HCT116 (cell line): ENCODE results near the gene TTLL9. TPM values are rescaled to one million over a fixed set of nuclear protein-coding genes. Genes with fewer than 3 reads are reported as not detected.

Experiments used
- ATAC-seq: fragments of 200-7000 bp; cut with Tn5 transposase; 2 replicates; pipeline ENCODE4 v1.9.1; 2020; ENCODE audit warnings: mild to moderate bottlenecking, moderate library complexity
- BruUV-seq: library from RNA; stranded (reverse); fragments of 400-500 nt; replicated peaks from 2 replicates; lab custom pipeline; 2021; lab: Mats Ljungman, UMichigan
- CTCF ChIA-PET: fragments of 300-600 bp; sonication (Branson Sonifier 250); formaldehyde crosslinking; loops from one replicate; lab custom pipeline; 2021; ENCODE audit warnings: antibody characterized with exemption; lab: Charles Lee
- POLR2A ChIA-PET: fragments of 300-600, 350-600 bp; sonication (Branson Sonifier 250); formaldehyde crosslinking; loops from one replicate; lab custom pipeline; 2021; ENCODE audit warnings: antibody characterized with exemption; lab: Charles Lee
- RAD21 ChIA-PET, 2 experiments: fragments of 300-600 bp; sonication (Branson Sonifier 250); formaldehyde crosslinking; loops; one replicate each; lab custom pipeline; 2023; ENCODE audit warnings: low total read pairs in 2 of 2; ENCODE audit not compliant: uncharacterized antibody in 2 of 2, unreplicated experiment in 2 of 2, low non-redundant PET in 1 of 2; lab: Charles Lee
- DNase-seq: peaks from one replicate; pipeline ENCODE4 v3.0.0-alpha.2; 2010; ENCODE audit warnings: low read depth, low spot score
- H2AFZ ChIP-seq: fragments of 200-600 bp; shearing (Covaris generic), sonication (generic); 2 replicates; pipeline ENCODE4 v1.6.1; 2017; ENCODE audit warnings: low read depth, mixed run types, mixed read lengths, antibody characterized with exemption, low read length; ENCODE audit not compliant: poor library complexity, severe bottlenecking
- H3K27ac ChIP-seq: 2 replicates; pipeline ENCODE4 v1.5.1; 2012; ENCODE audit warnings: low read depth, low read length
- H3K27me3 ChIP-seq: fragments of 200-600 bp; sonication (generic); 2 replicates; pipeline ENCODE4 v1.6.1; 2016; ENCODE audit warnings: mixed run types, low read length, mixed read lengths; ENCODE audit not compliant: insufficient read depth
- H3K36me3 ChIP-seq, 2 experiments: fragments of 200-500 bp in 1 of 2; fragments of 200-600 bp in 1 of 2; sonication (Bioruptor generic) in 1 of 2; sonication (generic) in 1 of 2; 2 replicates each; pipeline versions ENCODE4 v1.5.1 to v1.6.1; 2014 to 2016; ENCODE audit warnings: low read length in 2 of 2, inconsistent platforms in 1 of 2, mixed read lengths in 1 of 2, mixed run types in 1 of 2; ENCODE audit not compliant: insufficient read depth in 2 of 2, control insufficient read depth in 1 of 2
- H3K4me1 ChIP-seq, 2 experiments: fragments of 200-600 bp in 1 of 2; sonication (generic) in 1 of 2; 2 replicates each; pipeline versions ENCODE4 v1.5.1 to v1.6.1; 2012 to 2017; ENCODE audit warnings: low read length in 2 of 2, inconsistent platforms in 1 of 2, mild to moderate bottlenecking in 1 of 2, mixed read lengths in 1 of 2, mixed run types in 1 of 2, moderate library complexity in 1 of 2; ENCODE audit not compliant: insufficient read depth in 2 of 2, control insufficient read depth in 1 of 2
- H3K4me2 ChIP-seq: fragments of 200-600 bp; sonication (generic); 2 replicates; pipeline ENCODE4 v1.6.1; 2017; ENCODE audit warnings: mixed run types, low read length, mixed read lengths
- H3K4me3 ChIP-seq, 2 experiments: fragments of 200-600 bp in 1 of 2; sonication (generic) in 1 of 2; replicated peaks in 1 of 2; 2 replicates each; pipeline ENCODE4 v1.5.1; 2011 to 2016; ENCODE audit warnings: low read length in 2 of 2, control low read depth in 1 of 2, low read depth in 1 of 2, mild to moderate bottlenecking in 1 of 2, mixed read lengths in 1 of 2, mixed run types in 1 of 2
- H3K79me2 ChIP-seq: fragments of 200-600 bp; sonication (generic); 2 replicates; pipeline ENCODE4 v1.6.1; 2017; ENCODE audit warnings: mild to moderate bottlenecking, mixed run types, low read length, moderate library complexity, mixed read lengths; ENCODE audit not compliant: insufficient read depth
- H3K9ac ChIP-seq: fragments of 200-600 bp; sonication (generic); 2 replicates; pipeline ENCODE4 v1.6.1; 2016; ENCODE audit warnings: low read length, mixed read lengths
- H3K9me2 ChIP-seq: fragments of 200-600 bp; sonication (generic), shearing (Covaris generic); 2 replicates; pipeline ENCODE4 v1.6.1; 2017; ENCODE audit warnings: mixed run types, mild to moderate bottlenecking, moderate library complexity; ENCODE audit not compliant: insufficient read depth
- H3K9me3 ChIP-seq, 2 experiments: fragments of 200-500 bp in 1 of 2; fragments of 200-600 bp in 1 of 2; sonication (Bioruptor generic) in 1 of 2; sonication (generic) in 1 of 2; 2 replicates each; pipeline ENCODE4 v1.6.1; 2014 to 2017; ENCODE audit warnings: low read length in 2 of 2, mixed read lengths in 2 of 2, inconsistent platforms in 1 of 2, low read depth in 1 of 2, mild to moderate bottlenecking in 1 of 2, mixed run types in 1 of 2, moderate library complexity in 1 of 2; ENCODE audit not compliant: control insufficient read depth in 1 of 2, insufficient read depth in 1 of 2
- H4K20me1 ChIP-seq: fragments of 200-600 bp; sonication (generic), shearing (Covaris generic); 2 replicates; pipeline ENCODE4 v1.6.1; 2017; ENCODE audit warnings: mixed run types, mild to moderate bottlenecking, moderate library complexity; ENCODE audit not compliant: insufficient read depth
- EGR1 ChIP-seq: IDR thresholded peaks from 2 replicates; pipeline ENCODE4 v1.6.1; 2012; ENCODE audit warnings: low read depth
- ELF1 ChIP-seq: IDR thresholded peaks from 2 replicates; pipeline ENCODE4 v1.6.1; 2012; ENCODE audit warnings: low read depth, borderline replicate concordance
- JUND ChIP-seq: IDR thresholded peaks from 2 replicates; pipeline ENCODE4 v1.6.1; 2012
- POLR2A ChIP-seq: IDR thresholded peaks from 2 replicates; pipeline ENCODE4 v1.7.0; 2011; ENCODE audit warnings: borderline replicate concordance; ENCODE audit not compliant: insufficient read depth, insufficient read length; ENCODE audit errors: extremely low read depth
- SIN3A ChIP-seq: IDR thresholded peaks from 2 replicates; pipeline ENCODE4 v1.6.1; 2012; ENCODE audit warnings: low read depth
- SRF ChIP-seq: IDR thresholded peaks from 2 replicates; pipeline ENCODE4 v1.6.1; 2012; ENCODE audit warnings: low read depth
- TCF7L2 ChIP-seq: IDR thresholded peaks from 2 replicates; pipeline ENCODE4 v1.7.0; 2011; ENCODE audit warnings: borderline replicate concordance, inconsistent platforms; ENCODE audit not compliant: insufficient read depth, insufficient read length; ENCODE audit errors: extremely low read depth
- YY1 ChIP-seq: IDR thresholded peaks from 2 replicates; pipeline ENCODE4 v1.6.1; 2011; ENCODE audit warnings: low read length, low read depth, moderate library complexity, mild to moderate bottlenecking; ENCODE audit not compliant: insufficient replicate concordance; ENCODE audit errors: extremely low read depth
- ZNF274 ChIP-seq: fragments of 200-500 bp; sonication (Bioruptor generic); IDR thresholded peaks from 2 replicates; pipeline ENCODE4 v1.6.1; 2014; ENCODE audit warnings: mild to moderate bottlenecking, low read depth, low read length, inconsistent platforms
- intact Hi-C: fragments of 100-400 bp; cut with micrococcal nuclease; formaldehyde crosslinking; loops from 2 replicates; pipeline ENCODE4 v1.10.0; 2022
- total RNA-seq: library from RNA; stranded (reverse); gene quantifications from one replicate; pipeline ENCODE4 v1.2.1, GENCODE V29; 2021; ENCODE audit not compliant: unreplicated experiment
- TF ChIP-seq, protein P1 (sequence below): IDR thresholded peaks from 2 replicates; pipeline ENCODE4 v1.6.1; 2012
- TF ChIP-seq, protein P2 (sequence below): IDR thresholded peaks from 2 replicates; pipeline ENCODE4 v1.6.1; 2012; ENCODE audit warnings: low read depth

TTLL9 gene
- total RNA-seq, 1 experiment from 2014 or later: not detected

DNA sequence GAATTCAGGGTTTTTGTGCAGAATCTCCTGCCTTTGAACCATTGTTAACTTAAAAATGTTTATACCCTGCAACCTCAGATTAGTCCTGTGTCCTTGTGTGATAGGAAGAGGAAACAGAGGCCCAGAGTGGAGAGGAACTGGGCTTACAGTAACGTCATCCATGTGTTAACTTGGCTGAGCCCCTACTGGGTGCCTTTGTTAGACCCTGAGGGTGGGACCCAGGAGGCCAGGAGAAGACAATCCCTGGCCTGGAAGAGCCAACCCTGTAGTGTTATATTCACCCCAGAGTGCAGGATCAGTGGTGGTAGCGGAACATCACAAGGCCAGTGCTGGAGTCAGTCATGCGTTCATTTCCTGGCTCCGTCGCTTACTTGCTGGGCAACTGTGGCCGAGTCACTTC is 40.7 kb upstream of the TTLL9 start:
- no peaks in the 10 kb centered on the region for H3K79me2 ChIP-seq
- BruUV-seq: no TSS peak
- H3K27ac ChIP-seq: no peak overlapping the region
- no peak overlapping the region for H2AFZ ChIP-seq
- intact Hi-C loops: no loop called here
- H3K9ac ChIP-seq: no peak overlapping the region
- TF ChIP-seq POLR2A: no peak
- TF ChIP-seq SIN3A: no peak
- H3K4me1 ChIP-seq: 0 out of 4 replicates have a peak, but pooled peaks cover 0 to 2% of the 10 kb centered on the region in 2 experiments
- ATAC-seq (no peak), DNase-seq (no peak)
- no peak overlapping the region for H3K4me2 ChIP-seq
- CTCF ChIA-PET: interaction anchor here (1.7 kb wide), 1 partner anchor 23 kb away, joined by 6 read pairs; no protein-coding TSS in a partner anchor
- H3K4me3 ChIP-seq: no peak overlapping the region
- H3K36me3 ChIP-seq: no peaks in the 10 kb centered on the region
- no peaks in the 10 kb centered on the region for H3K27me3 ChIP-seq
- RAD21 ChIA-PET: no interaction called here
- H3K9me2 ChIP-seq: no peaks in the 10 kb centered on the region
- H3K9me3 ChIP-seq: no peaks in the 10 kb centered on the region
- POLR2A ChIA-PET: no interaction called here
- H4K20me1 ChIP-seq: no peaks in the 10 kb centered on the region

DNA sequence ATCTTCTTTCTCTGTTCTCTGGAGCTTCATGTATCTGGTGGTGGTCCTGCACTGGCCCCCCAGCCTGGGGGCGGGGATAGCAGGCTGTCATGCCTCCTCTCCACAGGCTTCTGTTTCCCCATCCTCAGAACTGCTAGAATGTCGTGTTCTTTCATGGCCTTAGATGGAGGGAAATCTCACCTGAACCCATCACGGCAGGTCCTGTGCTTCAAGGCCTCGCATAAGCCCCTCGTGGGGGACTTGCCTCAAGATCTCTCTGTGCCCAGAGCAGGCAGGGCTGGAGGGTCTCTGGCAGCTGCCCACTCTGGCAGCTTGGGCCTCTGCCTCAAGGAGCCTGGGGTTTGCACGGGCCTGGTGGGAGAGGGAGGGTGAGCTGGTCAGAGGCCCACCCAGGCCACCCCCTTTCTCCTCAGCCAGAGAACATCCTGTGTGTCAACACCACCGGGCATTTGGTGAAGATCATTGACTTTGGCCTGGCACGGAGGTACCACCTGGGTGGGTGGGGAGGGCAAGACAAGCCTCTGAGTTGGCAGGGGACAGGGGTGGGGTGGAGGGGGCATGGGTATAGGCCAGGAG is 39.9 kb upstream of the TTLL9 start:
- Histone ChIP-seq H3K27me3 (no peaks in the 10 kb centered on the region), H3K4me2 (no peak overlapping the region), H3K9ac (no peak overlapping the region), H3K4me3 (no peak overlapping the region), H3K27ac (no peak overlapping the region), H4K20me1 (no peaks in the 10 kb centered on the region), H3K9me3 (no peaks in the 10 kb centered on the region), H3K9me2 (no peaks in the 10 kb centered on the region), H3K36me3 (no peaks in the 10 kb centered on the region), H3K79me2 (no peaks in the 10 kb centered on the region), H3K4me1 (peaks cover under 1 to 8% of the 10 kb centered on the region in 2 experiments; a peak in 3 of 4 replicates), H2AFZ (no peak overlapping the region)
- DNase-seq (no peak), ATAC-seq (no peak)
- TF ChIP-seq, protein P1, sequence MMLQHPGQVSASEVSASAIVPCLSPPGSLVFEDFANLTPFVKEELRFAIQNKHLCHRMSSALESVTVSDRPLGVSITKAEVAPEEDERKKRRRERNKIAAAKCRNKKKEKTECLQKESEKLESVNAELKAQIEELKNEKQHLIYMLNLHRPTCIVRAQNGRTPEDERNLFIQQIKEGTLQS: no peak
- TF ChIP-seq, protein P2, sequence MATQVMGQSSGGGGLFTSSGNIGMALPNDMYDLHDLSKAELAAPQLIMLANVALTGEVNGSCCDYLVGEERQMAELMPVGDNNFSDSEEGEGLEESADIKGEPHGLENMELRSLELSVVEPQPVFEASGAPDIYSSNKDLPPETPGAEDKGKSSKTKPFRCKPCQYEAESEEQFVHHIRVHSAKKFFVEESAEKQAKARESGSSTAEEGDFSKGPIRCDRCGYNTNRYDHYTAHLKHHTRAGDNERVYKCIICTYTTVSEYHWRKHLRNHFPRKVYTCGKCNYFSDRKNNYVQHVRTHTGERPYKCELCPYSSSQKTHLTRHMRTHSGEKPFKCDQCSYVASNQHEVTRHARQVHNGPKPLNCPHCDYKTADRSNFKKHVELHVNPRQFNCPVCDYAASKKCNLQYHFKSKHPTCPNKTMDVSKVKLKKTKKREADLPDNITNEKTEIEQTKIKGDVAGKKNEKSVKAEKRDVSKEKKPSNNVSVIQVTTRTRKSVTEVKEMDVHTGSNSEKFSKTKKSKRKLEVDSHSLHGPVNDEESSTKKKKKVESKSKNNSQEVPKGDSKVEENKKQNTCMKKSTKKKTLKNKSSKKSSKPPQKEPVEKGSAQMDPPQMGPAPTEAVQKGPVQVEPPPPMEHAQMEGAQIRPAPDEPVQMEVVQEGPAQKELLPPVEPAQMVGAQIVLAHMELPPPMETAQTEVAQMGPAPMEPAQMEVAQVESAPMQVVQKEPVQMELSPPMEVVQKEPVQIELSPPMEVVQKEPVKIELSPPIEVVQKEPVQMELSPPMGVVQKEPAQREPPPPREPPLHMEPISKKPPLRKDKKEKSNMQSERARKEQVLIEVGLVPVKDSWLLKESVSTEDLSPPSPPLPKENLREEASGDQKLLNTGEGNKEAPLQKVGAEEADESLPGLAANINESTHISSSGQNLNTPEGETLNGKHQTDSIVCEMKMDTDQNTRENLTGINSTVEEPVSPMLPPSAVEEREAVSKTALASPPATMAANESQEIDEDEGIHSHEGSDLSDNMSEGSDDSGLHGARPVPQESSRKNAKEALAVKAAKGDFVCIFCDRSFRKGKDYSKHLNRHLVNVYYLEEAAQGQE: no peak
- no peak for TF ChIP-seq ZNF274
- no peak for TF ChIP-seq JUND
- TF ChIP-seq EGR1: no peak
- TF ChIP-seq TCF7L2: no peak
- no peak for TF ChIP-seq YY1
- TF ChIP-seq ELF1: no peak
- no peak for TF ChIP-seq SRF
- intact Hi-C loops: no loop called here
- ChIA-PET POLR2A (no interaction called here), RAD21 (no interaction called here), CTCF (interaction anchor here (1.7 kb wide), 1 partner anchor 22 kb away, joined by 6 read pairs; no protein-coding TSS in a partner anchor)
- no TSS peak for BruUV-seq
